GM21515 (cell line): ENCODE measurements around the gene ST7.

Source experiments
- ATAC-seq: cut with Tn5 transposase; IDR thresholded peaks from one replicate; pipeline ENCODE4 v1.9.1; 2021; ENCODE audit not compliant: unreplicated experiment

The ST7 gene

DNA sequence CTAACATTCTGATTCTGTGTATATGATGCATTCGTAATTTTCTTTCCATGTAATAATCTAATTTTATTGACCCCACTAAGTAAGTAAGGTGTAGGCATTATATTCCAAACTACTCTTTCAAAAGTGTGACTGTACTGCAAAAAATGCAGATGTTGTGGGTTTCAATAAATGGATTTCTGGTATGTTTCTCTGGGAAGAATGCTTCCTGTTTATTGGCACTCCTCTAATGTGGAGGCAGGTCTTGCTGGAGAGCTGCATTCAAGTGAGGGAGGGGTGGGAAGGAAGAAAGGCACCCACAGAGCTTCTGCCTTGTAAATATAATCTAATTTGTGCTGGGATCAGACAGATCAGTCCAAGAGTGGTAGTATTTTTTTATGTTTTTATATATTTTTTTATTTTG, 23.9 kb downstream of the ST7 start:
- no peak for ATAC-seq

GRCh38 chr7:116978006-116978405, 24.7 kb downstream of the ST7 start:
- ATAC-seq = no peak

DNA sequence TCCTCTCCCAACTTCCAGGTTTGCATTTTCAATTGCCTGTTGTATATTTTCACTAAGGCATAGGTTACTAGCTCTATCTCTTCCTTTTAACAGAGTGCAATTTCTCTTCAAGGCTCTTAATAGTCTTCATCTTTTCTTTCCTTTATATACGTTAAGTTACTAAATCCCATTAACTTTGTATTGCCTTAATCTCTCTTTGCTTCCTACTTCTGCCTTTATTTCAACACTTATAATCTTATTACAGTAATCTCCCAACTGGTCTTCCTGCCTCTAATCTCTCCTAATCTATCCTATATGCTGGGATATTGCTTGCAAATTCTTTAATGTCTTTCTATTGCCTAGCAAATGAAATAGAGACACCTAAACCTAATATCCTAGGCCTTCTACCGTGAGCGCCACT, 26.1 kb downstream of the ST7 start:
- no peak for ATAC-seq

- no peak for ATAC-seq
Observed at GRCh38 chr7:116980354-116980753, 27.1 kb downstream of the ST7 start.

GRCh38 chr7:116981939-116982338, 28.6 kb downstream of the ST7 start:
- ATAC-seq = no peak

- peak; percentile 12 for ATAC-seq
Observed at GRCh38 chr7:116984511-116984910, 31.2 kb downstream of the ST7 start.

GRCh38 chr7:116984917-116985316, 31.6 kb downstream of the ST7 start:
- peak; percentile 43 for ATAC-seq

DNA sequence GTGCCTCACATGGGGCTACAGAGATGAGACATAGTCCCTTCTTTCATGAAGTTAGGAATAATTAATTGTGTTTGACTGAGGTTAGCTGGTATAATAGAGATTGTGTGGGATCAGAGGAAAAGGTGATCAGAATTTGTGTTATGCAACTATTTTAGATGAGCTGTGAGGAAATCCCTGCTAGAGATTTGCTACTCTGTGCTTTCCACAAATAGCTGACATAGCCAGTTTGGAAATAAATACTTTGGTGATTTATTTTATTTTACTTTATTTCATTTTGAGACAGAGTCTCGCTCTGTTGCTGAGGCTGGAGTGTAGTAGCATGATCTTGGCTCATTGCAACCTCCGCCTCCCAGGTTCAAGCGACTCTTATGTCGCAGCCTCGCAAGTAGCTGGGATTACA, 32.3 kb downstream of the ST7 start:
- no peak for ATAC-seq

- ATAC-seq = no peak
Observed at GRCh38 chr7:116986611-116987565, 33.6 kb downstream of the ST7 start.

DNA sequence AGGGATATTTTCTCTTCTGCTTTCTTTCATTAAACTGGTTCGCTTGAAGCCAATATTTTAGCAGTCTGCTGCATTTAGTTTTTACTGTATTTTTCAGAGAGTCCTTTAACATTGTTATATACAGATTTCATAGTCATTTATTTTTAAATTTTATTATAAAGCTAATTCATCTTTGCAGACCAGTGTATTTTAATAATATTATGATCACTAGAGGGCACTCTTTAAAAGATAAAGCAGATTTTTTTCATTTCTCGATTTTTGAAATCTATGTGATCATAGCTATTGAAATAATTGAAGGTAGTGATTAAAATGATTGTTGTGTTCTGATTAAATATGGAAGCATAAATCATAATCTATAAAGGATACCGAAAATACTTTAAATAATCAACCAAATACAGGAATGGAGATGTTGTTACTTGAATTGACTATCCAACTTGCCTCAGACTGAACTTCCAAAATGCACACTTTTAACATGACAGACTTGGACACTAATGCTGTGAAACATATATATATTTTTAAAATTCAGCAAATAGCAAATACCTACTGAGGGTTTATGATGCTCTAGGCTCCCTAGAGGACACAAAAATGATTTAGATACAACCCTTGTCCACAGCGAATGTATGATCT, 35.2 kb downstream of the ST7 start:
- no peak for ATAC-seq

DNA sequence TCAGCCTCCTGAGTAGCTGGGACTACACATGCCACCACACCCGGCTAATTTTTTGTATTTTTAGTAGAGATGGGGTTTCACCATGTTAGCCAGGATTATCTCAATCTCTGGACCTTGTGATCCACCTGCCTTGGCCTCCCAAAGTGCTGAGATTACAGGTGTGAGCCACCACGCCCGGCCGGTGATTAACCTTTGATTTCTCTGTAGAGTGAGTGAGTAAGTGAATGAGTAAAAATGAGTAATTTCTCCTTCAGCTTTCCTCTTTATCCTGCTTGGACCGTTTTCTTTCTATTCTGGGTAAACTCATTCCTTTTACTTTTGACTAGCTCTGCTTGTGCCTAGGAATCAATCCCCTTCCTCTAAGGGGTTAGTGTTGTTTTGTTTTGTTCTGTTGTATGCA, 36.8 kb downstream of the ST7 start:
- ATAC-seq = no peak

- no peak for ATAC-seq
Observed at GRCh38 chr7:116991233-116991632, 37.9 kb downstream of the ST7 start.

GRCh38 chr7:116994611-116995010, 41.3 kb downstream of the ST7 start:
- ATAC-seq = no peak

- no peak for ATAC-seq
Observed at GRCh38 chr7:116997972-116998371, 44.7 kb downstream of the ST7 start.

DNA sequence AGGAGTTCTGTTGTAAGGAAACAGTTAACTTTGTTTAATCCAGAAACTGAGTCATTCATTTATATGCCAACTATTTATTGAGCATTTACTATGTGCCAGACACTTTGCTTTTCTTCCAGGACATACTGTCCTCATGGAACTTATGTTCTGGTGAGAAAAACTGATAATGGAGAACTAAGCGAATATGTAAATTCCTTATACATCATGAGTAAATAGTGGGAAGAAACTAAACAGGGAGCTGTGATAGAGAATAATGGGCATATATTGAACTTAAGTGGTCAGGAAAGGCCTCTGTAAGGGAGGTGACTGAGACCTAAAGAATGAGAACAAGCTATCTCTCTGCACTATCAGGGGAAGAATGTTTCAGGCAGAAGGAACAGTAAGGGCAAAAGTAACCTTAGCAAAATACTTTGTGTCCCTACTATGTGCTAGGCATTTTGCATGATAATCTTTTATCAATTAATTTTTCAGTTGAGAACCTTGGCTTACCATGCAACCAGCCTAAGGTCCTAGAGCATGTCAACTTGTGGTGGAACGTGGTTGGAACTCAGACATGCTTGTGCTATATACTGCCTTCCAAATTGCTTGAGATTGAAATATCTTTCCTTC, 45.4 kb downstream of the ST7 start:
- no peak for ATAC-seq

DNA sequence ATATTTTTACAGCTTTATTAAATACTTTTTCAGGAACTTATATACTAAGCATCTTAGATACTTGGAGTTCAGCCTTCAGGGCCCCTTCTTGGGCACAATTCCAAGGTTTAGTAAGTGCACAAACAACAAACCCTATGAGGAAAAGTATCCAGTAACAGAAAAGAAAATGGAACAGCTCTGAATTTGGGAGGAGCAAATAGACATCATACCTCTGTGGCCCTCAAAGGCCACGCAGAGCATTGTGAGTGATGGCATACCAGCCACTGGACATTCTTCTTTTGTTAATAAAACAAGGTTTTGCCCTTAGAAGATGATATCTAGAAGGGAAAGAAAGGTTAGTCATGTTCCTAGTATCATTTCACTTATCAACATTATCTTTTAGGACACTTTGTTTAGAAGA, 46.0 kb downstream of the ST7 start:
- ATAC-seq = no peak

- ATAC-seq = no peak
Observed at GRCh38 chr7:117001283-117001682, 48.0 kb downstream of the ST7 start.

GRCh38 chr7:117004899-117005298, 51.6 kb downstream of the ST7 start:
- ATAC-seq = no peak

- ATAC-seq = no peak
Observed at GRCh38 chr7:117005449-117005848, 52.1 kb downstream of the ST7 start.

DNA sequence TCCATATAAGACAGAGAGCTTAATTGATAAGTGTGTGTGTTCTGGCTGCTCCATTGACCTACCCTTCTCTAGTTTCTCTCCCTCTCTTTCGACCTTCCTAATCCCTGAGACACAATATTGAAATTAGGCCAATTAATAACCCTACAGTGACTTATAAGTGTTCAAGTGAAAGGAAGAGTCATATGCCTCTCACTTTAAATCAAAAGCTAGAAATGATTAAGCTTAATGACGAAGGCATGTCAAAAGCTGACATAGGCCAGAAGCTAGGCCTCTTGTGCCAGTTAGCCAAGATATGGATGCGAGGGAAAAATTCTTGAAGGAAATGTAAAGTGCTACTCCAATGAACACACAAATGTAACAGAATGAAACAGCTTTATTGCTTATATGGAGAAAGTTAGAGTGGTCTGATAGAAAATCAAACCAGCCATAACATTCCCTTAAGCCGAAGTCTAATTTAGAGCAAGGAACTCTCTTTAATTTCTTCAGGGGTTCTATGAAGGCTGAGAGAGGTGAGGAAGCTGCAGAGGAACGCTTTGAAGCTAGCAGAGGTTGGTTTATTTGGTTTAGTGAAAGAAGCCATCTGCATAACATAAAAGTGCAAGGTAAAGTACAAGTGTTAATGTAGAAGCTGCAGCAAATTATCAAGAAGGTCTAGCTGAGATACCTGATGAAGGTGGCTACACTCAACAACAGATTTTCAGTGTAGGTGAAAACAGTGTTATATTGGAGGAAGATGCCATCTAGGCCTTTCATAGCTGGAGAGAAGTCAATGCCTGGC, 53.8 kb downstream of the ST7 start:
- ATAC-seq = no peak
